Measurements from ENCODE around the gene FAM187B.

DNA sequence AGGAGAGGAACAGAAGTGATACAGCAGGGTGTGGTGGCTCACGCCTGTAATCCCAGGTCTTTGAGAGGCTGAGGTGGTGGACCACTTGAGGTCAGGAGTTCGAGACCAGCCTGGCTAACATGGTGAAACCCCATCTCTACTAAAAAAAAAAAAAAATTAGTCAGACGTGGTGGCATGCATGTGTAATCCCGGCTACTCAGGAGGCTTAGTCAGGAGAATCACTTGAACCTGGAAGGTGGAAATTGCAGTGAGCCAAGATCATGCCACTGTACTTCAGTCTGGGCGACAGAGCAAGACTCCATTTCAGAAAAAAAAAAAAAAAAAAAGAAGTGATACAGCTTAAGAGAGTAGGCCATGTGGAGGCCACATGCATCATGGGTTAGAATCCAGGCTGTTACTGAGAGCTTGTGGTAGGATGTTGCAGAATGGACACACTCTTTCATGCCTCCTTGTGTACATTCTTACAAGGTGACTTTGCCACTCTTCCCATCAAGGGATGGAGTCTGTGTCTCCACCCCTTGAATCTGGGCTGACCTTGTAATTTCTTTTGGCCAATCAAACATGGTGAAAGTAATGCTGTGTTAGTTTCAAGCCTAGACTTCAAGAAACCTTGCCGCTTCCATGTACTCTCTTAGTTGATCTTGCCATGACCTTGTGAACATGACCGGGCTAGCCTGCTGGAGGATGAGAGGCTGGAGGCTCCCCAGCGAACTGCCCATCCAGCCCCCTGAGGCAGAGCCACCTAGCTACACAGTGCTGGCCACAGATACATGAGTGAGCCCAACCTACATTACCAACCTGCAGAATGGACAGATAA, 12.3 kb downstream of the FAM187B start:
- no peak for TF ChIP-seq CTCF (IDR thresholded peaks at IDR 0.05)
- no peak for TF ChIP-seq EP300 (IDR thresholded peaks at IDR 0.05)
- no peak for TF ChIP-seq POLR2AphosphoS5 (IDR thresholded peaks at IDR 0.05)

Data from sigmoid colon (tissue), 4 donors.